Measurements from ENCODE around the gene GID8. TPM values are rescaled to one million over a fixed set of nuclear protein-coding genes. Genes with fewer than 3 reads are reported as not detected.

Gene GID8
- total and polyA plus RNA-seq, 2 donors, result 21.4 to 32.0 TPM

GRCh38 chr20:62898093-62898964 lies 39.6 kb upstream of the GID8 start:
- Histone ChIP-seq H3K36me3 (ENCODE audit: insufficient read depth) (peaks cover 2% of the 10 kb centered on the region), H3K4me1 (ENCODE audit: insufficient read depth) (no peaks in the 10 kb centered on the region), H3K4me3 (ENCODE audit: low read depth, low read length) (no peak overlapping the region), H3K27ac (ENCODE audit: low read depth) (no peak overlapping the region)
- DNase-seq (ENCODE audit: extremely low spot score), result no peak
- 77% methylated on average over 16 of the region's 16 CpGs for WGBS

- no peaks in the 10 kb centered on the region for H3K36me3 ChIP-seq (ENCODE audit: insufficient read depth)
- no peak overlapping the region for H3K27ac ChIP-seq (ENCODE audit: low read depth)
- H3K4me1 ChIP-seq (ENCODE audit: insufficient read depth), result no peaks in the 10 kb centered on the region
- H3K4me3 ChIP-seq (ENCODE audit: low read depth, low read length), result no peak overlapping the region
- WGBS, result 37% methylated on average over 16 of the region's 16 CpGs
- DNase-seq (ENCODE audit: extremely low spot score), result no peak
Observed at GRCh38 chr20:62898970-62899632, 38.8 kb upstream of the GID8 start.

- Histone ChIP-seq H3K4me3 (ENCODE audit: low read depth, low read length) (no peak overlapping the region), H3K36me3 (ENCODE audit: insufficient read depth) (no peaks in the 10 kb centered on the region), H3K4me1 (ENCODE audit: insufficient read depth) (no peaks in the 10 kb centered on the region), H3K27ac (ENCODE audit: low read depth) (no peak overlapping the region)
- DNase-seq (ENCODE audit: extremely low spot score), result no peak
- WGBS, result 3% methylated on average over 6 of the region's 6 CpGs
Observed at GRCh38 chr20:62899633-62900051, 38.3 kb upstream of the GID8 start.

- no peaks in the 10 kb centered on the region for H3K36me3 ChIP-seq (ENCODE audit: insufficient read depth)
- WGBS, result under 1% methylated on average over 11 of the region's 11 CpGs
- no peak for DNase-seq (ENCODE audit: extremely low spot score)
Observed at GRCh38 chr20:62900052-62900691, 37.8 kb upstream of the GID8 start.

GRCh38 chr20:62900692-62901584 lies 37.0 kb upstream of the GID8 start:
- no peak overlapping the region for H3K4me3 ChIP-seq (ENCODE audit: low read depth, low read length)
- WGBS, result 47% methylated on average over 20 of the region's 20 CpGs
- H3K4me1 ChIP-seq (ENCODE audit: insufficient read depth), result no peaks in the 10 kb centered on the region
- H3K36me3 ChIP-seq (ENCODE audit: insufficient read depth), result no peaks in the 10 kb centered on the region
- no peak overlapping the region for H3K27ac ChIP-seq (ENCODE audit: low read depth)
- DNase-seq (ENCODE audit: extremely low spot score), result peak; percentile 72

More at GRCh38 chr20:62900052-62900691, 37.8 kb upstream of the GID8 start:
- Histone ChIP-seq H3K4me3 (ENCODE audit: low read depth, low read length) (no peak overlapping the region), H3K4me1 (ENCODE audit: insufficient read depth) (no peaks in the 10 kb centered on the region), H3K27ac (ENCODE audit: low read depth) (no peak overlapping the region)

DNA sequence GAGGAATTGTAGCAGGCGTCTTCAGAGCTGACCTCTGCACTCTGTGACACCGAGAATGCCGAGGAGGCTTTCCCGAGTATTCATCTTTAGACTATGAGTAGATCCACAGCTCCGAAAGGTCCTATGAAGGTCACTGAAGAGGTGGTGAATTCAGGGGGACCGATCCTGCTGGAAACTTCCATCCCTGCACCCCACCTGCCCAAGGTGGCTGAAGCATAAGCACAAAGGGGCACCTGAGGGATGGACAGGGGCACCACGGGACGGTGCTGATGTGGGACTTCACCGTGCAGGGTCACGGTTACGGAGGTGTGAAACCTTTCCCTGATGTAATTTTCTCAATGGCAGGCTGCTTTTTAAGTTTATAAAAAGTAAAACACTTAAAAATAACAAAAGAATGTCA lies 36.1 kb upstream of the GID8 start:
- no peaks in the 10 kb centered on the region for H3K4me1 ChIP-seq (ENCODE audit: insufficient read depth)
- peaks cover 3% of the 10 kb centered on the region for H3K36me3 ChIP-seq (ENCODE audit: insufficient read depth)
- H3K27ac ChIP-seq (ENCODE audit: low read depth), result no peak overlapping the region
- H3K4me3 ChIP-seq (ENCODE audit: low read depth, low read length), result no peak overlapping the region
- DNase-seq (ENCODE audit: extremely low spot score), result no peak
- 89% methylated on average over 11 of the region's 11 CpGs for WGBS

GRCh38 chr20:62902926-62903615 lies 34.9 kb upstream of the GID8 start:
- 63% methylated on average over 7 of the region's 7 CpGs for WGBS

GRCh38 chr20:62905536-62906117 lies 32.3 kb upstream of the GID8 start:
- Histone ChIP-seq H3K27ac (ENCODE audit: low read depth) (no peak overlapping the region), H3K4me1 (ENCODE audit: insufficient read depth) (no peaks in the 10 kb centered on the region), H3K4me3 (ENCODE audit: low read depth, low read length) (no peak overlapping the region), H3K36me3 (ENCODE audit: insufficient read depth) (peaks cover 6% of the 10 kb centered on the region)
- WGBS, result 89% methylated on average over 17 of the region's 17 CpGs
- no peak for DNase-seq (ENCODE audit: extremely low spot score)

More at GRCh38 chr20:62902926-62903615, 34.9 kb upstream of the GID8 start:
- H3K27ac ChIP-seq (ENCODE audit: low read depth), result no peak overlapping the region
- no peak overlapping the region for H3K4me3 ChIP-seq (ENCODE audit: low read depth, low read length)
- no peaks in the 10 kb centered on the region for H3K4me1 ChIP-seq (ENCODE audit: insufficient read depth)
- DNase-seq (ENCODE audit: extremely low spot score), result no peak
- H3K36me3 ChIP-seq (ENCODE audit: insufficient read depth), result peaks cover 6% of the 10 kb centered on the region

- DNase-seq (ENCODE audit: extremely low spot score), result no peak
- Histone ChIP-seq H3K27ac (ENCODE audit: low read depth) (no peak overlapping the region), H3K4me1 (ENCODE audit: insufficient read depth) (no peaks in the 10 kb centered on the region), H3K36me3 (ENCODE audit: insufficient read depth) (peaks cover 10% of the 10 kb centered on the region), H3K4me3 (ENCODE audit: low read depth, low read length) (no peak overlapping the region)
- 93% methylated on average over 16 of the region's 16 CpGs for WGBS
Observed at GRCh38 chr20:62906209-62906608, 31.7 kb upstream of the GID8 start.

- 88% methylated on average over 31 of the region's 31 CpGs for WGBS
- DNase-seq (ENCODE audit: extremely low spot score), result no peak
- Histone ChIP-seq H3K36me3 (ENCODE audit: insufficient read depth) (peaks cover 10% of the 10 kb centered on the region), H3K4me3 (ENCODE audit: low read depth, low read length) (no peak overlapping the region), H3K4me1 (ENCODE audit: insufficient read depth) (no peaks in the 10 kb centered on the region), H3K27ac (ENCODE audit: low read depth) (no peak overlapping the region)
Observed at GRCh38 chr20:62906647-62907375, 31.1 kb upstream of the GID8 start.

GRCh38 chr20:62907384-62908317 lies 30.3 kb upstream of the GID8 start:
- H3K4me1 ChIP-seq (ENCODE audit: insufficient read depth), result no peaks in the 10 kb centered on the region
- DNase-seq (ENCODE audit: extremely low spot score), result no peak
- no peak overlapping the region for H3K27ac ChIP-seq (ENCODE audit: low read depth)
- H3K36me3 ChIP-seq (ENCODE audit: insufficient read depth), result peaks cover 10% of the 10 kb centered on the region
- H3K4me3 ChIP-seq (ENCODE audit: low read depth, low read length), result no peak overlapping the region
- 66% methylated on average over 16 of the region's 16 CpGs for WGBS

All from urinary bladder (tissue), 4 donors.